ENCODE results near the gene CITED1.

DNA sequence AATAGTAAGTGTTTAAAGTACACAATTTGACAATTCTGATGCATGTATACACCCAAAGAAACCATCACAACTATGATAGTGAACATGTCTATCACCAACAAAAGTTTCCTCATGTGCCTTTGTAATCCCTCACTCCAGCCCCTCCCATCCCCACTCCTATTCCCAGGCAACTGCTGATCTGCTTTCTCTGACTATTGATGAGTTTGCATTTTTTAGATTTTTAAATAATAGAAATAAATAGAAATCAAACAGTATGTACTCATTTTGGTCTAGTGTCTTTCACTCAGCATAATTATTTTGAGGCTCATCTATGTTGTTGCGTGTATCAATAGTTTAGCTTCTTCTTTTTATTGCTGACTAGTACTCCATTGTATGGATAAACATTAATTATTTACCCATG is 23.4 kb downstream of the CITED1 start:
- no peak for TF ChIP-seq POLR2AphosphoS5 (IDR thresholded peaks at IDR 0.05)
- TF ChIP-seq, protein P1, sequence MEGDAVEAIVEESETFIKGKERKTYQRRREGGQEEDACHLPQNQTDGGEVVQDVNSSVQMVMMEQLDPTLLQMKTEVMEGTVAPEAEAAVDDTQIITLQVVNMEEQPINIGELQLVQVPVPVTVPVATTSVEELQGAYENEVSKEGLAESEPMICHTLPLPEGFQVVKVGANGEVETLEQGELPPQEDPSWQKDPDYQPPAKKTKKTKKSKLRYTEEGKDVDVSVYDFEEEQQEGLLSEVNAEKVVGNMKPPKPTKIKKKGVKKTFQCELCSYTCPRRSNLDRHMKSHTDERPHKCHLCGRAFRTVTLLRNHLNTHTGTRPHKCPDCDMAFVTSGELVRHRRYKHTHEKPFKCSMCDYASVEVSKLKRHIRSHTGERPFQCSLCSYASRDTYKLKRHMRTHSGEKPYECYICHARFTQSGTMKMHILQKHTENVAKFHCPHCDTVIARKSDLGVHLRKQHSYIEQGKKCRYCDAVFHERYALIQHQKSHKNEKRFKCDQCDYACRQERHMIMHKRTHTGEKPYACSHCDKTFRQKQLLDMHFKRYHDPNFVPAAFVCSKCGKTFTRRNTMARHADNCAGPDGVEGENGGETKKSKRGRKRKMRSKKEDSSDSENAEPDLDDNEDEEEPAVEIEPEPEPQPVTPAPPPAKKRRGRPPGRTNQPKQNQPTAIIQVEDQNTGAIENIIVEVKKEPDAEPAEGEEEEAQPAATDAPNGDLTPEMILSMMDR (IDR thresholded peaks at IDR 0.05): no peak
